Chondrocyte (in vitro differentiated cells): ENCODE results near the gene RNF182. TPM values are rescaled to one million over a fixed set of nuclear protein-coding genes. Genes with fewer than 3 reads are reported as not detected.

ENCODE experiments used
- DNase-seq: peaks from one replicate; pipeline ENCODE4 v3.0.0; 2021; ENCODE audit warnings: mixed read lengths, low spot score
- H3K27ac Mint-ChIP-seq: one replicate; pipeline ENCODE4 v1.8.0; 2021; ENCODE audit warnings: mild to moderate bottlenecking, moderate library complexity, mixed read lengths; ENCODE audit not compliant: unreplicated experiment
- H3K27me3 Mint-ChIP-seq: 2 replicates; pipeline ENCODE4 v1.8.0; 2021; ENCODE audit warnings: low read depth, mixed read lengths
- H3K36me3 Mint-ChIP-seq: 2 replicates; pipeline ENCODE4 v1.8.0; 2021; ENCODE audit warnings: low read depth, mixed read lengths
- H3K4me1 Mint-ChIP-seq: 2 replicates; pipeline ENCODE4 v1.8.0; 2021; ENCODE audit warnings: low read depth, mild to moderate bottlenecking, mixed read lengths
- H3K4me3 Mint-ChIP-seq: one replicate; pipeline ENCODE4 v1.8.0; 2021; ENCODE audit warnings: mild to moderate bottlenecking, moderate library complexity, mixed read lengths; ENCODE audit not compliant: unreplicated experiment
- H3K9me3 Mint-ChIP-seq: 2 replicates; pipeline ENCODE4 v1.8.0; 2021; ENCODE audit warnings: low read depth, mixed read lengths
- total RNA-seq: library from RNA; stranded (reverse); gene quantifications from 3 replicates; pipeline ENCODE4 v1.2.1, GENCODE V29; 2021
- TF ChIP-seq, protein P1 (sequence below): fragments of 200-600 bp; sonication (generic); IDR thresholded peaks from 2 replicates; pipeline ENCODE4 v1.5.0; 2021; ENCODE audit warnings: antibody characterized with exemption, mild to moderate bottlenecking, moderate library complexity

The RNF182 gene
- total RNA-seq, 1 donor from 2014 or later, result 5.3 TPM

DNA sequence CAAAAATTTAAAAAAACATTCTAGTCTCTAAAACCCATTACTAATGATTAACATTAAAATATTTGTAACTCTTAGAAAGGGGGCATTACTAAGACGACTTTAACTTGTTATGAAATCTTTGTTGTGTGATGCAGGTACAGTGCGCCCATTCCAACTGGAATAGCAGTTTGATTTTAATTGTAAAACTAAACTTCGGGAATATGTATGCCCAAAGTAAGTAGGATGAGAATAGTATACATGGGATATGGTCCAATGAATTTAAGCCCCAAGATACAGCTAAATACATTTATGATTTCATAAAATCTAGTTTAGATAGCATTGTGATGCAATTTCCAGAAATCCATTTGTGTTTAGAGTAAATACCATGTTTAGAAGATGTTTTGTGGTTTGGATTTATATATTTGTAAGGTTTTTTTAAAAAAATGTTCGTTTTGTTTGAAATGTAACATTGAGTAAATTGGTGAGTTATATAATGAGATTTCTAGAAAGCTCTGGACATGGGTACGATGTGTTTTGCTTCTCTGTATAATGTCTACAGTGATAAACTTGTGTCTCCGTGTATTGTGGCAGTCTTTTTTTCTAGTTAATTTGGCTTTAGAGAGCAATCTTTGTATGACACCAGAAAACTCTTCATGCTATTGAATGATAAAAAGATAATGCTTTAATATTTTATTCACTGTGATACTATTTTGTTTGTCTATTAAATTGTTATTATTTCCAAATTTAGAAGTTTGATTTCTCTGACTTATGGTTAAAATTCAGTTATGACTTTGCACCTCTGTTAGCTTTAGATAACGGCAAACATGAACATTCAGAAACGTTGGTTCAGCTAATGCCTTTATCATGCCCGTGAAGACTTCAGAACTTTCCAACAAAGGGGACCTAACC is 54.8 kb downstream of the RNF182 start:
- Mint-ChIP-seq H3K36me3 (peaks cover 6% of the 10 kb centered on the region), H3K4me1 (peaks cover 8% of the 10 kb centered on the region), H3K4me3 (no peak overlapping the region), H3K9me3 (no peaks in the 10 kb centered on the region), H3K27ac (no peak overlapping the region), H3K27me3 (no peaks in the 10 kb centered on the region)
- DNase-seq, result no peak
- TF ChIP-seq, protein P1, sequence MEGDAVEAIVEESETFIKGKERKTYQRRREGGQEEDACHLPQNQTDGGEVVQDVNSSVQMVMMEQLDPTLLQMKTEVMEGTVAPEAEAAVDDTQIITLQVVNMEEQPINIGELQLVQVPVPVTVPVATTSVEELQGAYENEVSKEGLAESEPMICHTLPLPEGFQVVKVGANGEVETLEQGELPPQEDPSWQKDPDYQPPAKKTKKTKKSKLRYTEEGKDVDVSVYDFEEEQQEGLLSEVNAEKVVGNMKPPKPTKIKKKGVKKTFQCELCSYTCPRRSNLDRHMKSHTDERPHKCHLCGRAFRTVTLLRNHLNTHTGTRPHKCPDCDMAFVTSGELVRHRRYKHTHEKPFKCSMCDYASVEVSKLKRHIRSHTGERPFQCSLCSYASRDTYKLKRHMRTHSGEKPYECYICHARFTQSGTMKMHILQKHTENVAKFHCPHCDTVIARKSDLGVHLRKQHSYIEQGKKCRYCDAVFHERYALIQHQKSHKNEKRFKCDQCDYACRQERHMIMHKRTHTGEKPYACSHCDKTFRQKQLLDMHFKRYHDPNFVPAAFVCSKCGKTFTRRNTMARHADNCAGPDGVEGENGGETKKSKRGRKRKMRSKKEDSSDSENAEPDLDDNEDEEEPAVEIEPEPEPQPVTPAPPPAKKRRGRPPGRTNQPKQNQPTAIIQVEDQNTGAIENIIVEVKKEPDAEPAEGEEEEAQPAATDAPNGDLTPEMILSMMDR, result no peak

DNA sequence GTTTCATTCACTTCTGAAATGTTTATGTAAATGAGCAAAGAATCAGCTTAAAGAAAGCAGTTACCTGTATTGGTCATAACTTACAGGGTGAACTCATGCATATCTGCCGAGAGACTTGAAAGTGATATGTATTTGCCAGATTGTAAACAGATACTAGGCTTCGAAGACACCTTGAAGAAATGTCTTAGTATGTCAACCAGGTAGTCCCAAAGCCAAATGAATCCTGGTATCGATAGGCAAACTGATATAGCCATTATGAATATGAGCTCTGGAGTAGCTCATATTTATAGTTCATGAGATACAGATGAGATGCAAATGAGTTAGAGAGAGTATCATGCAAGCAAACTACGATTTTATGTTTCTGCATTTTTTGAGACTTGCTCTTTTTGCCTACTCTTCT is 55.8 kb downstream of the RNF182 start:
- TF ChIP-seq, protein P1, result no peak
- Mint-ChIP-seq H3K27me3 (no peaks in the 10 kb centered on the region), H3K9me3 (no peaks in the 10 kb centered on the region), H3K4me3 (no peak overlapping the region), H3K4me1 (peaks cover 10% of the 10 kb centered on the region), H3K27ac (no peak overlapping the region), H3K36me3 (peaks cover 6% of the 10 kb centered on the region)
- no peak for DNase-seq

GRCh38 chr6:13985663-13986325 is 61.0 kb downstream of the RNF182 start:
- H3K27me3 Mint-ChIP-seq, result no peaks in the 10 kb centered on the region
- no peaks in the 10 kb centered on the region for H3K9me3 Mint-ChIP-seq
- no peaks in the 10 kb centered on the region for H3K36me3 Mint-ChIP-seq
- TF ChIP-seq, protein P1, result no peak
- H3K4me3 Mint-ChIP-seq, result no peak overlapping the region
- H3K4me1 Mint-ChIP-seq, result peaks cover 15% of the 10 kb centered on the region
- DNase-seq, result no peak
- no peak overlapping the region for H3K27ac Mint-ChIP-seq

DNA sequence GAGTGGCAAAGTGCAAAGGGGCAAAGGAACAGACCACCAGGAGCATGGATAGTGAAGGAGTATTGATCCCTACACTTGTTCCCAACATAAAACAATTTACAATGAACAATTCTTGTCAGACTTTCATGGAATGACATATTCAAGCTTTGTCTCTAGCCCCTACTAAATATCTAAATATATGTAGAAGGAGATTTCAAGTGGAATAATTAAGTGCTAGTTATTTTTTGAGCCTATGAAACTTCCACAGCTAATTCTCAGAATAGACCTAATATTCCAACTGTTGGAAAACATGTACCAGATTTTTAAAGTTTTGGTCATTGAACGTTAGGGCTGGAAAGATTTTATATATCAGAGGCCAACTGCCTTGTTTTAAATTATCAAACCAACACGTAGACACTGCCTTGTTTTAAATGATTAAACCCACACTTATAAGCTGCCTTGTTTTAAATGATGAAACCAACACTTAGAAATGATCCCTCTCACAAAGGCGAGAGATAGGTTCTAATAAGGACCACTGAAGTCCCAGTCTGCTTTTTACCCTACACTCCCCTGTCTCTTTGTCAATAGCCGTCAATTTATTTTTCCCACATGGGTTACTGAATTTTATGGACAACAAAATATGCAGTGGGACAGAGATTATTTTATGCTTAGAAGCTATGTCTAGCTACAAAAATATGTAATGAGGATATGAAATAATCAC is 62.1 kb downstream of the RNF182 start:
- H3K27ac Mint-ChIP-seq, result no peak overlapping the region

More for the DNA sequence above, 62.1 kb downstream of the RNF182 start:
- Mint-ChIP-seq H3K9me3 (no peaks in the 10 kb centered on the region), H3K4me1 (peaks cover 15% of the 10 kb centered on the region), H3K36me3 (no peaks in the 10 kb centered on the region), H3K4me3 (no peak overlapping the region), H3K27me3 (no peaks in the 10 kb centered on the region)
- TF ChIP-seq, protein P1, result no peak
- no peak for DNase-seq
